Amygdala (tissue), 56 donors: Measurements from ENCODE around the gene PCDHGC3.
"Not testable (repeated sequence)": the region's sequence is repeated elsewhere in the genome, so short reads cannot be mapped to it uniquely, and the experiment has no call there.

Experiments
- DNase-seq, 56 donors: peaks; one replicate each; lab custom pipeline; 2025; lab: John Stamatoyannopoulos, UW

Gene PCDHGC3

GRCh38 chr5:141475625-141476131 is at the start of gene PCDHGC3:
Gene PCDHGC3, plus strand, starts transcription at chr5:141475966. Its CDS starts 151 bp downstream, at chr5:141476117.
- DNase-seq, result peak in 52 of 56 donors; percentile 41 to 92 (median 79)

- no peak for DNase-seq
These were observed 47.9 kb upstream of the PCDHGC3 start for GRCh38 chr5:141427783-141428426.

GRCh38 chr5:141430332-141431113 is 45.2 kb upstream of the PCDHGC3 start, which contains the start of gene PCDHGA12:
Gene PCDHGA12, plus strand, starts transcription at chr5:141430507. Its CDS starts 253 bp downstream, at chr5:141430760.
- DNase-seq, result peak in 6 of 56 donors; percentile 14 to 37 (median 23)

GRCh38 chr5:141431286-141431685 is 44.5 kb upstream of the PCDHGC3 start:
- no peak for DNase-seq

- DNase-seq, result not testable (repeated sequence)
These were observed 43.5 kb upstream of the PCDHGC3 start for GRCh38 chr5:141432308-141432707.

- not testable (repeated sequence) for DNase-seq
These were observed 43.0 kb upstream of the PCDHGC3 start for GRCh38 chr5:141432726-141433125.

GRCh38 chr5:141434006-141434405 is 41.8 kb upstream of the PCDHGC3 start:
- DNase-seq, result no peak

- DNase-seq, result no peak
These were observed 38.5 kb upstream of the PCDHGC3 start for GRCh38 chr5:141437221-141437620.

GRCh38 chr5:141439411-141440141 is 36.2 kb upstream of the PCDHGC3 start:
- DNase-seq, result no peak

GRCh38 chr5:141440341-141440740 is 35.4 kb upstream of the PCDHGC3 start:
- no peak for DNase-seq

- no peak for DNase-seq
These were observed 34.1 kb upstream of the PCDHGC3 start for GRCh38 chr5:141441571-141442170.

GRCh38 chr5:141465351-141465750 is 10.4 kb upstream of the PCDHGC3 start:
- DNase-seq, result no peak

- DNase-seq, result peak in 10 of 56 donors; percentile 29 to 59 (median 46)
These were observed 556 bp downstream of the PCDHGC3 start for GRCh38 chr5:141476132-141476911.

GRCh38 chr5:141477044-141477575 is 1.3 kb downstream of the PCDHGC3 start:
- no peak for DNase-seq

- no peak for DNase-seq
These were observed 2.0 kb downstream of the PCDHGC3 start for GRCh38 chr5:141477815-141478214.

GRCh38 chr5:141478321-141478945 is 2.7 kb downstream of the PCDHGC3 start:
- no peak for DNase-seq

GRCh38 chr5:141479776-141480175 is 4.0 kb downstream of the PCDHGC3 start:
- DNase-seq, result no peak

GRCh38 chr5:141483902-141484301 is 8.1 kb downstream of the PCDHGC3 start:
- no peak for DNase-seq

GRCh38 chr5:141484310-141484640 is 8.5 kb downstream of the PCDHGC3 start:
- DNase-seq, result no peak
